ENCODE results near the gene ACTL6B. TPM values are rescaled to one million over a fixed set of nuclear protein-coding genes. Genes with fewer than 3 reads are reported as not detected.

Gene ACTL6B
- total RNA-seq, 2 experiments from 2014 or later = not detected

DNA sequence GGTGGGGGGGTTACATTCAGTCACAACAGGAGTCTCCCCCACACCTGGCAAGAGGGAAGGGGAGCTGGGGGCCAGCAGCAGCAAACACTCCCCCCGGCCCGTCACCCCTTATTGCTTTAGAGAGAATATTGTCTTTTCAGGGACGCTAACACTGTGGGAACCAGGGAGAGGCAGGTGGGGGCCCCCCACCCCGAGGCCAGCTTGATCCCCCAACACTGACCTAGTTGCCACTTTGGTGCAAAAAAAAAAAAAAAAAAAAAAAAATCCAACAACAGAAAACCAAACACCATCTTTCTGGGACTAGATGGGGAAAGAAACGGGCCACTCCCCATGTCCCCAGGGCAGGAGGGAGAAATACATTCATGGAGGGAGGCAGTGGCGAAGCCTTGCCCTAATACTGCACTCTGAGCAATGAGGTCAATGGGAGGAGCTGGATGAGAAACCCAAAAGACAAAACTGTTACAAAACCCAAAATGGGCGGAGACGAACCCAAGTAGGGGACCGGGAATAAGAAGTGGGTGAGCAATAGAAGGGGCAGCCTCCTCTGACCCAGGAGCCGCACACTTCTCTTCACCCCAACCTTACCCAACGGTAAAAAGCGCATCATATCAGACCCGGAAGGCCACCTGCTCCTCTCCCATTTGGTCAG lies 23.8 kb upstream of the ACTL6B start:
- no peak overlapping the region for H3K4me3 ChIP-seq (ENCODE audit: low read depth, low read length, poor library complexity, severe bottlenecking)
- no peak overlapping the region for H3K4me2 ChIP-seq (ENCODE audit: low read length)
- 0 out of 2 replicates have a peak, but pooled peaks cover 4% of the 10 kb centered on the region for H4K20me1 ChIP-seq (ENCODE audit: insufficient read depth, low read length)
- no peak for DNase-seq (ENCODE audit: low spot score)
- H3K27ac ChIP-seq (ENCODE audit: low read depth, low read length, poor library complexity, severe bottlenecking) = no peak overlapping the region
- peaks cover 6% of the 10 kb centered on the region for H3K4me1 ChIP-seq (ENCODE audit: insufficient read depth, low read length, poor library complexity, severe bottlenecking)
- no peaks in the 10 kb centered on the region for H3K79me2 ChIP-seq (ENCODE audit: insufficient read depth, low read depth, low read length)
- H3K9me3 ChIP-seq (ENCODE audit: low read length) = no peaks in the 10 kb centered on the region
- BruUV-seq (replicated peaks) = TSS peak; percentile 81
- H3K36me3 ChIP-seq (ENCODE audit: insufficient read depth, low read length) = peaks cover 88% of the 10 kb centered on the region
- no peaks in the 10 kb centered on the region for H3K9me2 ChIP-seq (ENCODE audit: insufficient read depth, low read length)
- POLR2A ChIA-PET = interaction anchor here (0.6 kb wide), 1 partner anchor 74 kb away, joined by 3 read pairs; no protein-coding TSS in a partner anchor
- CTCF ChIA-PET (ENCODE audit: unreplicated experiment) = no interaction called here
- intact Hi-C loops (cut with micrococcal nuclease; ENCODE audit: unreplicated experiment) = loop anchor here (10.0 kb wide), 1 partner anchor 205 kb away; the partner anchor contains the start of gene TSC22D4
- no peak overlapping the region for H2AFZ ChIP-seq (ENCODE audit: low read length)
- TF ChIP-seq EZH2phosphoT487 (IDR thresholded peaks at IDR 0.05; ENCODE audit: borderline replicate concordance, low read depth, low read length) = no peak
- TF ChIP-seq, protein P1, sequence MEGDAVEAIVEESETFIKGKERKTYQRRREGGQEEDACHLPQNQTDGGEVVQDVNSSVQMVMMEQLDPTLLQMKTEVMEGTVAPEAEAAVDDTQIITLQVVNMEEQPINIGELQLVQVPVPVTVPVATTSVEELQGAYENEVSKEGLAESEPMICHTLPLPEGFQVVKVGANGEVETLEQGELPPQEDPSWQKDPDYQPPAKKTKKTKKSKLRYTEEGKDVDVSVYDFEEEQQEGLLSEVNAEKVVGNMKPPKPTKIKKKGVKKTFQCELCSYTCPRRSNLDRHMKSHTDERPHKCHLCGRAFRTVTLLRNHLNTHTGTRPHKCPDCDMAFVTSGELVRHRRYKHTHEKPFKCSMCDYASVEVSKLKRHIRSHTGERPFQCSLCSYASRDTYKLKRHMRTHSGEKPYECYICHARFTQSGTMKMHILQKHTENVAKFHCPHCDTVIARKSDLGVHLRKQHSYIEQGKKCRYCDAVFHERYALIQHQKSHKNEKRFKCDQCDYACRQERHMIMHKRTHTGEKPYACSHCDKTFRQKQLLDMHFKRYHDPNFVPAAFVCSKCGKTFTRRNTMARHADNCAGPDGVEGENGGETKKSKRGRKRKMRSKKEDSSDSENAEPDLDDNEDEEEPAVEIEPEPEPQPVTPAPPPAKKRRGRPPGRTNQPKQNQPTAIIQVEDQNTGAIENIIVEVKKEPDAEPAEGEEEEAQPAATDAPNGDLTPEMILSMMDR (conservative IDR thresholded peaks at IDR 0.05; ENCODE audit: low read length) = no peak

DNA sequence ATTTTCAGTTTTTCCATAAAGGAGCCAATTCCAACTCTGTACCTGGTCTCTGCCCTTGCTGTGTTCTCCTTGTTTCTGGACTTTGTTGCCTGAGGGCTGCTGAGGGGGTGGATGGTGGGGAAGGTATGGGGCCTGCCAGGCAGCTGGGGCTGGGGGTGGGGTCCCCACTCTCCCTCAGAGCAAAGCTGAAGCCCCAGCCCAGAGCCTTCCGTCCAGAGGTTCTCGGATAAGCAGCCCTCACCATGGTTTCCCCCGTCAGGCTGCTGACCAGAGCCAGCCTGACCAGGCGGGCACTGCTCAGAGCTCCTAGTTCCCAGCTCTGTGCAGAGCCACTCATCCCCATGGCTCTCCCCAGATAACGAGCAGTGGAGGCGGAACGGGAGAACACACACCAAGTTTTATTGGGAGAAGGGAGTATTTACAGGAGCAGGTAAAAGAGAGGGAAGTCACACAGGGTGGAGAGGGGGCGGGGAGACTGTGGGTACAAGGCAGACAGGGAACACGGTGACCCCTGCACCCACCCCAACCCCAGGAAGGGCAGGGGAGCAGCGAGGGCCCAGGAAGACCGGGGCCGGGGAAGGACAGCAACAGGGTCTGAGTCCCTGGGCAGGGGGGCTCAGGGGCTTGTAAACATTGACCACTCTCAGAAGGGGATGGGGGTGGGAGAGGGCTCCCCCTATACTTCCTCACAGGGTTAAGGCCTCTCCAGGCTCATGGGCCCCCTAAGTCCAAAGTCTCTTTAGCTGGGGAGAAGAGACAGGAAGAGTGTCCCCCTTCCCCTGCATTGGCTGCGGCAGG lies 23.1 kb upstream of the ACTL6B start:
- H3K9me3 ChIP-seq (ENCODE audit: low read length) = no peaks in the 10 kb centered on the region
- intact Hi-C loops (cut with micrococcal nuclease; ENCODE audit: unreplicated experiment) = loop anchor here (10.0 kb wide), 1 partner anchor 205 kb away; the partner anchor contains the start of gene TSC22D4
- H2AFZ ChIP-seq (ENCODE audit: low read length) = no peak overlapping the region
- TF ChIP-seq, protein P1 (conservative IDR thresholded peaks at IDR 0.05; ENCODE audit: low read length) = no peak
- TF ChIP-seq EZH2phosphoT487 (IDR thresholded peaks at IDR 0.05; ENCODE audit: borderline replicate concordance, low read depth, low read length) = no peak
- peaks cover 81% of the 10 kb centered on the region for H3K36me3 ChIP-seq (ENCODE audit: insufficient read depth, low read length)
- H3K9me2 ChIP-seq (ENCODE audit: insufficient read depth, low read length) = no peaks in the 10 kb centered on the region
- peaks cover 6% of the 10 kb centered on the region; the same call in 1 of the 2 replicates for H3K79me2 ChIP-seq (ENCODE audit: insufficient read depth, low read depth, low read length)
- ChIA-PET POLR2A (interaction anchor here (0.6 kb wide), 1 partner anchor 73 kb away, joined by 3 read pairs; no protein-coding TSS in a partner anchor), CTCF (ENCODE audit: unreplicated experiment) (no interaction called here)
- H3K4me1 ChIP-seq (ENCODE audit: insufficient read depth, low read length, poor library complexity, severe bottlenecking) = peaks cover 6% of the 10 kb centered on the region
- H3K4me2 ChIP-seq (ENCODE audit: low read length) = no peak overlapping the region
- no peak overlapping the region for H3K27ac ChIP-seq (ENCODE audit: low read depth, low read length, poor library complexity, severe bottlenecking)
- BruUV-seq (replicated peaks) = no TSS peak
- no peak for DNase-seq (ENCODE audit: low spot score)
- H3K4me3 ChIP-seq (ENCODE audit: low read depth, low read length, poor library complexity, severe bottlenecking) = no peak overlapping the region
- H4K20me1 ChIP-seq (ENCODE audit: insufficient read depth, low read length) = 0 out of 2 replicates have a peak, but pooled peaks cover 4% of the 10 kb centered on the region
